ENCODE measurements around the gene FBXW8.

The FBXW8 gene

GRCh38 chr12:117069926-117070900 is 159.5 kb downstream of the FBXW8 start:
- in situ Hi-C loops (cut with MboI; ENCODE audit: low sequenced_read_pairs, unreplicated experiment) = no loop called here
- TF ChIP-seq CTCF (IDR thresholded peaks at IDR 0.05; ENCODE audit: borderline replicate concordance, control extremely low read depth, extremely low read depth, insufficient read depth, missing control alignments) = no peak
- DNase-seq (ENCODE audit: low spot score) = no peak

GRCh38 chr12:117071009-117071408 is 160.3 kb downstream of the FBXW8 start:
- in situ Hi-C loops (cut with MboI; ENCODE audit: low sequenced_read_pairs, unreplicated experiment) = no loop called here
- DNase-seq (ENCODE audit: low spot score) = no peak
- no peak for TF ChIP-seq CTCF (IDR thresholded peaks at IDR 0.05; ENCODE audit: borderline replicate concordance, control extremely low read depth, extremely low read depth, insufficient read depth, missing control alignments)

- no peak for DNase-seq (ENCODE audit: low spot score)
- TF ChIP-seq CTCF (IDR thresholded peaks at IDR 0.05; ENCODE audit: borderline replicate concordance, control extremely low read depth, extremely low read depth, insufficient read depth, missing control alignments) = no peak
- in situ Hi-C loops (cut with MboI; ENCODE audit: low sequenced_read_pairs, unreplicated experiment) = no loop called here
These were observed 161.4 kb downstream of the FBXW8 start for GRCh38 chr12:117072106-117072505.

- in situ Hi-C loops (cut with MboI; ENCODE audit: low sequenced_read_pairs, unreplicated experiment) = no loop called here
- no peak for DNase-seq (ENCODE audit: low spot score)
- TF ChIP-seq CTCF (IDR thresholded peaks at IDR 0.05; ENCODE audit: borderline replicate concordance, control extremely low read depth, extremely low read depth, insufficient read depth, missing control alignments) = no peak
These were observed 162.2 kb downstream of the FBXW8 start for GRCh38 chr12:117072736-117073490.

- DNase-seq (ENCODE audit: low spot score) = no peak
- in situ Hi-C loops (cut with MboI; ENCODE audit: low sequenced_read_pairs, unreplicated experiment) = no loop called here
- no peak for TF ChIP-seq CTCF (IDR thresholded peaks at IDR 0.05; ENCODE audit: borderline replicate concordance, control extremely low read depth, extremely low read depth, insufficient read depth, missing control alignments)
These were observed 162.9 kb downstream of the FBXW8 start for GRCh38 chr12:117073611-117074010.

- in situ Hi-C loops (cut with MboI; ENCODE audit: low sequenced_read_pairs, unreplicated experiment) = no loop called here
- no peak for TF ChIP-seq CTCF (IDR thresholded peaks at IDR 0.05; ENCODE audit: borderline replicate concordance, control extremely low read depth, extremely low read depth, insufficient read depth, missing control alignments)
- DNase-seq (ENCODE audit: low spot score) = no peak
These were observed 165.9 kb downstream of the FBXW8 start for GRCh38 chr12:117076410-117077372.

All from GM13976 (cell line).